Fibroblast of skin of scalp (primary cell): ENCODE results near the gene CACNA2D4.

Experiments used
- DNase-seq: peaks from one replicate; pipeline ENCODE4 v3.0.0-alpha.2; 2013

CACNA2D4 gene

DNA sequence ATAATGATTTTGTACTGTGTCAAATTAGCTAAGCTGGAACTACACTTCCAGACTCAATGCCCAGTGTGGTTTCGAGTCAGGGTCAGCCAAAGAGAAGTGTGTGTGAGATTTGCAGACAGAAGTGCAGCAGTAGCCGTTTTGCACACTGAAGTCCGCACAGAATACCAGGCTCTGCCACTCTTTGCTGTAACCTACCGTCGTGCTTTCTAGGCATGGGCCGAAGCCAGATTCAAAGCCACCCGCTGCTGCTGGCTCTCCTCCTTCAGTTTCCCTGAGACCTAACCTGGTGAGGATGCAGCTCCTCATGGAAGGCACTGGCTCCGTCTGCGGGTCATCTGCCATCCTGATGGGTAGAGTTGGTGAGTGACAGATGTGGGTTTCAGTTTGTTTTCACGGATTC lies 49.3 kb downstream of the CACNA2D4 start:
- DNase-seq, result no peak

DNA sequence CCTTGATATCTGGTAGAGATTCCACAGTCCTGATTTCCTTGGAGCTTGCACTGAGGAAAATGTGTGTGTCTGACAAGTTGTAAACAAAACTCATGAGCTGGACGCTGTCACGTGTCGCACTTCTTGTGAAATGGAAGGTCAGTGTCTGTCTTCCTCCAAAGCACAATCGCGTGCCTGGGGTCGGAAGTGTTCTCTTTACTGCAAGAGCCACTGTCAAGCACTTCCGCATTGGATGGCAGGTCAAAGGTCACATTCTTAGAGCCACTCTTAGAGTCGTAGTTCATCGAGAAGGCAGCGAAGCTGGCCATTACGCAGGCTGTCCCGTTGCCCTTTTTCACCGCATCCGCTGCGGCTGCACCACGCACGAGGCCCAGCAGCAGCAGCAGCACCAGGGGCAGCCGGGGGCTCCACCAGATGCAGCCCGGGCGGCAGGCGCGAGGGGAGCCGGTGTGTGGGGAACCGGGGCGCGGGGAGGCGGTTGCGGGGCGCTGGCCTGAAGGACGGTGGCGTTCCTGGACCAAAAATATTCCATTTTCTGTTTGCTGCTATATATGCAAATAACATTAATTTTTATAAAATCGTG lies 53.1 kb downstream of the CACNA2D4 start:
- DNase-seq, result no peak

DNA sequence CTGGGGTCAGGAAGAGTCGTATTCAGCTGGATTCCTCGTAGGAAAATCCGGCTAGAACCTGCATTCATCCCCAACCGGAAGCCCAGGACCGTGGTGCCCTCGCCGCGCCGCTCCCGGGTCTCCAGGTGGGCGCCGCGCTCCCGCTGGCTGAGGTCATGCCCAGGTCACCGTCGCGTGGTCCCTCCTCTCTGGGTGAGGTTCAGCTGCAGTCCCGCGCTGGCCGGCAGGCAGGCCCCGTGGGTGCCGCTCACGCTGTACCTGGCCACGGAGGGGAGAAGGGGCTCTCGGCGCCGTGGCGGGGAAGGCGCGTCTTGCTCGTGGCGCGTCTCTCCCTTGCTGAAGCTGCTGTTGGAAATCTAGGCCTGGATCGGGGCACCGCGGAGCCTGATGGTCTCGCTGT lies 53.6 kb downstream of the CACNA2D4 start:
- DNase-seq, result no peak

DNA sequence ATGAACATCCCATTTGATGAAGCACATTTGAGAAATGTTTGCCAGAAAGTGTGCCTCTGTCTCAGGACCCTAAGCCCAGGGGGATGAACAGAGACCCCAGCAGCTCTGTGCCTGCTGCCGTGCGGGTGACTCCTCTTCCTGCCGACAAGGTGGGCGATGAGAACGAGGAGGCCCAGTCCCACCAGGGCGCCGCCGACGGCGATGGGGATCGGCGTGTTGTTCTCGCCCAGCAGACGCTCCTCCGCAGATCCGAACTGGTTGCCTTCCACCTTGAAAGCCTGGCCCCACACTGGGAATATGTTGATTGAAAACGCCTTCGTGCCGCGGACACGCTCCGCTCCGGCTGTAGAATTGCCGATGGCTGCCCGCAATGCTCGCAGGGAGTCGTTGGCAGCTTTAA lies 54.0 kb downstream of the CACNA2D4 start:
- DNase-seq, result no peak

DNA sequence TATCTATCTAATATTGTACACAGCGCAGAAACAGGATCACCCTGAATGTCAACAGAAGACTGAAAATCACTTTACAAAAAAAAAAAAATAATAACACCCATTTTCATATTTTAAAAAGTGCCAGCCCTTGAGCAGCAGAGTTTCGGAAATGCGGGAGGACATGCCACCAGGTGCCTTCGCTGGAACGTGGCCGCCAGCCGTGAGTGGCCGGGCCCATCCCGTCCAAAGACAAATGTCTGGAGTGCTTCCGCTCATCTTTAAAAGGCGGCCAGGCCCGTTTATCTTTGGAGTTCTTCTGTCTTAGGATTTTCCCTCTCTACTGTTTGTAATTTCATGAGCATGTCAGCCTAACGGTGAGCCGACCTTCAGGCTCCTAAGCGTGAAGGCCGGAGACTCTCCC lies 54.6 kb downstream of the CACNA2D4 start:
- no peak for DNase-seq

DNA sequence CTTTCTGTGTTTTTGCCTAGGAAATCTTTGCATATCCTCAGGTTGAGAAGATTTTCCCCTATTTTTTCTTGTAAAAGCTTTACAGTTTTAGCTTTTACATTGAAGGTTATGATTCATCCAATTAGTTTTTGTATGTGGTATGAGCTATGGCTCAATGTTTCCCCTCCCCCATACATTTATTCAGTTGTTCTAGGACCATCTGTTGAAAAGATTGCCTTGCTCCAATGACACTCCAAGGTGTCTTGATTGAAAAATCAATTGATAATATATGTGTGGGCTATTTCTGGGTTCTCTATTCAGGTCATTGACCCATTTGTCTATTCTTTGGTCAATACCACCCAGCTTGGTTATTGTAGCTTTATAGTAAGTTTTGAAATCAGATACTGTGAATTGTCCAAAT lies 55.5 kb downstream of the CACNA2D4 start:
- DNase-seq, result no peak

DNA sequence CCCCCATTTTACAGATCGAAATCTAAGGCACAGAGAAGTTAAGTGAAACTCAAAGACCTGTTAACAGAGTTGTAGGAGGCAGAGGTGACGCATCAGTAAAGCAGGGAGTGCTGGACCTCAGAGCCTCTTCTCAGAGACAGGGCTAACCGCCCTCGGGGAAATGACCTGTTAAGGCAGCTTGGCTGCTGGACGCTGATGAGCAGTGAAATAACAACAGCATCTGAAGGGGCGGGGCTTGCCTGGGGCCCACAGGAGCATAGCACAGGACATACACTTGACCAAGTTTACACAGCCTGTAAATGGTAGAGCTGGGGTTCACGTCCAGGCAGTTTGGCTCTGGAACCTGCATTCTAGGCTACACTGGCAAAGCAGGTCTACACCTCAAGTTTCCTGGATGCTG lies 58.8 kb downstream of the CACNA2D4 start:
- no peak for DNase-seq

DNA sequence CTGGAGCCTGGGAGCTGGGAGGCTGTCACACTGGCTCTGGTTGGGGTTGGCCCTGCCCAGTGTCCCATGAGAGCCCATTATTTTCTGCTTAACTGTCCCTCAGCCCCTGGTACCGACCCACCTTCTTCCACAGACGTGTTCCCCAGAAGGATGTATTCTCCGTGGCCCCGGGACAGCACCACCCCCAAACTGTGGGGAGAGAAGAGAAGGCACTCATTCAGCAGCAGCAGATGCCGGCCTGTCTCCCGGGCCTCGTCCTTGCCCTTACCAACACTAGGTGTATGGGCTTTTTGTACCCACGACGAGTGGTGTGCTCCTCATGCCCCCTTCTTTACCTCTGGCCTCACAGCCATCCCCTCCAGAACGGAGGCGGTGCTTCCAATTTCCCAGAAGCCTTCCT lies 60.0 kb downstream of the CACNA2D4 start:
- no peak for DNase-seq

DNA sequence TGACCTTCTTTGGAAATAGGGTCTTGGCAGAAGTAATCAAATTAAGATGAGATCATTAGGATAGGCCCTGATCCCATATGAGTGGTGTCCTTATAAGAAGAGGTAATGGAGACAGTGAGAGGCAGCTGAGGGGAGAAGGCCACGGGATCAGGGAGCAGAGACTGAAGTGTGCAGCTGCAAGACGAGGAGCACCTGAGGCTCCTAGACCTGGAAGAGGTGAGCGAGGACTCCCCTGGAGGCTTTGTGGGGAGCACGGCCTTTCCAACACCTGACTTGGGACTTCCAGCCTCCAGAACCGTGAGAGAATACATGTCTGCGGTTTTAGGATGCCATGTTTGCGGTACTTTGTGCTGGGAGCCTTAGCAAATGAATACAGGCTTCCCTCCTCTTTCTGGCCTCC lies 60.6 kb downstream of the CACNA2D4 start:
- no peak for DNase-seq

DNA sequence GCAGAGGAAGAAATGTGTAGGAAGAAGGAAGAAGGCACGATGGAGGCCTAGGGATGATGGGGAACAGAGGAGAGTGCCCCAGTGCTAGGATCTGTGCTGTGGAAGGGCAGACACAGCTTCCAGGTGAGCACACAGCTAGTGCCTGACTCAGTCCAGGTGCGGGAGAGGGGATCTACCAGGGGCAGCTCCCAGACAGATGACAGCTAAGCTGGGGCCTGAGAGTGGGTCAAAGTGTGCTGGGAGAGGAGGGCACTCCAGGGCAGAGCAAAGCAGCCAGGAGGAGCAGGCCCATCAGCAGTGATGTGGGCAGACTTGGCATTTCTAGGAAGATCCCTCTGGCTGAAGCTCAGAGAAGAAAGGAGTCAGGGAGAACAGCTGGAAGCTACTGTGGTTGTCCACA lies 61.4 kb downstream of the CACNA2D4 start:
- no peak for DNase-seq

DNA sequence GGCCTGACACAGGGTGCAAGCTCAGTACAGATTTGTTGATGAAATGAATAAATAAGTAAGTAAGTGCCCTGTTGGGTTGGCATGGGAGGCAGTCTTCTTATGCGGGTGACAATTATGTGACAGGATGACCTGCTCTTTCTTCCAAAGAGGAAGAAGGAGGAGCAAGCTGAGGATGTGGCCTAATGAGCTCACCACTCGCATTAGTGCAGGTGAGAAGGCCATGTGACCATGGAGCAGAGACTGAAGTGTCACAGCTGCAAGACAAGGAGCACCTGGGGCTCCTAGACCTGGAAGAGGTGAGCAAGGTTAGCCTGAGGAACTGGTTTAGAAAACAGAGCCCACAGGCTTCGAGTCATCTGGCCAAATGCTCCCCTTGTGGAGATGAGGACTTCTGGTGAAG lies 63.2 kb downstream of the CACNA2D4 start:
- DNase-seq, result peak; percentile 8

DNA sequence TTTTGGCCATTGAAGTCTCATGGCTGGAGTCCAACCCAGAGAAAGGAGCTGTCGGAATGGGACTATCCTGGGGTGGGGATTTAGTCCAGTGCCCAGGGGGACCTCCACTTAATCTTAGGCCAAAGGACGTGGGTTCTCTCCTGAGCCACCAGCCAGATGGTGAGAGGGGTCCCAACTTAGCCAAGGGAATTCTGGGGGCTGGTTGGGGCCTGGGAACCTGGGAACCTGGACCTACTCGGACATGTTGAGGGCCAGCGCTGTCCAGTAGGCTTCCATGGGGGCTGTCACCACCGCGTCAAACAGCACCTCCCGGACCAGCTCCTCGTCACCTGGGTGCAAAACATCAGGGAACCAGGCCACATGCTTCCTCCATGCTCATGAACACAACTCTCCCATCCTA lies 64.7 kb downstream of the CACNA2D4 start:
- DNase-seq, result no peak

DNA sequence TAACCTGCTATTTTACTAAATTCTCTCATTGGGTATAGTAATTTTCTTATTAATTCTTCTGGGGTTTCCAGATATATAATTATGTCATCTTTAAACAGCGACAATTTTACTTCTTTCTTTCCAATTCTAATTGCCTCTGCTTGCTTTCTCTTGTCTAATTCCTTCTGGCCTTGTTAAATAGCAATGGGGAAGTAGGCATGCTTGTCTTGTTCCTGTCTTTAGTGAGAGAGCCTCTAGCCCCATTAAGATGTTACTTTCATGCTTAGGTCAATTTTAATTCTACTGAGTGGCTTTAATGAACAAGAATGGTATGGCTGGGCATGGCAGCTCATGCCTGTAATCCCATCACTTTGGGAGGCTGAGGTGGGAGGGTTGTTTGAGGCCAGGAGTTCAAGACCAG lies 66.4 kb downstream of the CACNA2D4 start:
- DNase-seq, result no peak

DNA sequence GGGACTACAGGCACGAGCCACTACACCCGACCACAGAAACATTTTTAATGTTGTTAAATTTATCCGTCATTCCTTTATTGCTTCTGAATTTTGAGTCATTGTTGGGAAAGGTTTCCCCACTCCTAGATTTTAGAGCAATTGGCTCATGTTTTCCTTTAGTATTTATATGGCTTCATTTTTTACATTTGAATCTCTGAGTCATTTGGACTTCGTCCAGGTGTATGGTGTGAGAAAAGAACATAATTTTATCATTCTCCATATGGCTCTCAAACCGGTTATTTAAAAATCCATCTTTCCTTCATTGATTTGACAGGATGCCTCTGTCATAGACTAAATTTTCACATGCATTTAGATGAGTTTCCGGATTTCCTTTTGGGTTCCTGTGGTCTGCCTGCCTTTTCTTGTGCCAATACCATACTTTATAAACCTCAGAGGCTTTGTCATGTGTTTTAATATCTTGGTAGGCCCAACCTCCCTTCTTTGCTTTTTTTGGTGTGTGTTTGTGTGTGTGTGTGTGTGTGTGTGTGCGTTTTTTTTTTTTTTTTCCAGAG lies 67.2 kb downstream of the CACNA2D4 start:
- DNase-seq, result peak; percentile 86

DNA sequence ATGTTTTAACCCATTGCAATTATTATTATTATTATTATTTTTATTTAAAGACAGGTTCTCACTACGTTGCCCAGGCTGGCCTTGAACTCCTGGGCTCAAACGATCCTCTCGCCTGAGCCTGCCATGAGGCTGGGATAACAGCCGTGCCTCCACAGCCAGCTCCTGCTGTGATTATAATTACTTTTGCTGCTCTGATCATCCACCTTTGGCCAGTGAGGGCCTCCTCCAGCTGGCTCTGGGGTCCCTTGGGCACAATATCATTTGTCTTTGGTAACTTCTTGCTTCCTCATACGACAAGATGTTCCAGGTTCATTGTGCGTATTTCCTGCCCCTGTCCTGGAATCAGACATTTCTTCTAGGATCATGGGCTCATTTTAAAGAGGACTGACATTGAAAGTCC lies 69.7 kb downstream of the CACNA2D4 start:
- no peak for DNase-seq

DNA sequence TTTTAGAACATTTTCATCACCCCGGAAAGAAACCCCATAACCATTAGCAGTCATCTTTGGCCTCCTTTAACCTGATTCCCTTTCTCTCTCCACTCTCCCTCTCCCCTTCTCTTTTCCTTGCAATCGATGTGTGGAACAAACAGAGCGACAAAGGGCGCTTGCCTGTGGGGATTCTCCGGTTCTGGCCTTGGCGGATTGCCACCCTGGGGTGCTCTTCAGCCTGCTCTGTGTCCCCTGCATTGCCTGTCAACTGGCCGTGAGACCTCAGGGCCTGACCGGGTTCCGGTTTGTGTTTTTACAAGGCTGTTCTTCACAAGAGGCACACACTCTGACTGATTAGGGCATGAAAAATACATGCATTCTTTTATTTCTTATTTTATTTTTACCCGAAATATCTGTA lies 70.3 kb downstream of the CACNA2D4 start:
- DNase-seq, result no peak

DNA sequence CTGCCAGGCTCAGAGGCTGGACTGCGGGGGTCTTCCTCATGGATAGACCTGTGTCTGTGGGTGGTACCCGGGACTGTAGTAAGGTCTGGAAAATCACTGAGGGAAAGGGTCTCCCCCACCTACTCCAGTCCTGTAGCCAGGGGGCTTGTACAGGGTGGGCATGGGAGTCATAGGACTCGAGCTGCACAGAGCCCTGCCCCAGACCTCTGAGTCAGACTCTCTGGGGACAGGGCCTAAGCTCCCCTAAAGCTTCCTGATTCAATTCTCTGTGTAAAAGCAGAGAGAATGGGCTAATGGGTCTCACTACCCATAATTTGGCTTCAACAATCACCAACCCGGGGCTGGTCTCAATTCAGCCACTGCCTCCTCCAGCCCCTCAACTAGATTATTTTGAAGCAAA lies 71.0 kb downstream of the CACNA2D4 start:
- DNase-seq, result no peak

DNA sequence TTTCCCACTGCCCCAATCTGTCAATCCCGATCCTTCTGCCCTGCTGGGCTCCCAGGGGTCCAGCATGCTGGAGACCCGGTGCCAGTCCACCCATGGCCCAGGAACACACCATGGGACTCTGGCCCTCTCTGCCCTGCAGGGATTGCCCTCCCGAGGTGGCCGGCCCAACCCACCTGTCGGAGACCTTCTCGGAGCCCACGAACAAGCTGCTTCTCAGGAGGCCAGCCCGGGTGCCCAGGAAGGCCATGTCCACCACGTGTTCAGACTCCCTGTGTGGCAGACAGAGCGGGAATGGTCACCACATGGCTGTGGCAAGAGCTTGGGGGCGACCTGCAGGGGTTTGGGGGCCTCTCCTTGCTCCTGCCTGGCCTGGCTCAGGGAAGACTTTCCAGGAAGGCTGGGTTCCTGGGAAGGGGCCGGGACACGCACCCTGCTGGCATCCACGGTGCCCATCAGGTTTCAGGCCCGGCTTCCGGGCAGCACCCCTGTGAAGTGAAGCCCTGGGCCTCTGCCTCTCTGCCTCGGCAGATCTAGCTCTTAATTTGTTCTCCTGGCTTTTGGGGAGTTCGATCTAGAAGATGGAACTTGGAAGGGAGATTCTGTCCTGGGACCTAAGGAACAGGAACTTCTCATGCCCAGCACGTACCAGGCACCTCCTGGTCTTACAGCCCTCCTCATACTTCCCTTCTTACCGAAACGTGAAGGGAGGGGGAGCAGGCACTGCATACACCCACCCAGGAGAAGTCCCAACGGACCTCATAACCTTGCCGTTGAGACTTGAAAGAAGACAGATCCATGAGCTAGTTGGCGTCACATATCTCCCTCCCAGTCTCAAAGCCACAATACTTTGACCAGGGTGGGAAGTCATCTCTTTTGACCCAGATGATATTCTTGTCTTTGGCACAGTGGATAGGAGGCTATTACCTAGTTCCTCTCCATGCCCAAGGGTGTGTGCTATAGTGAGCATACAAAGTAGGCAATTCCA lies 71.7 kb downstream of the CACNA2D4 start:
- no peak for DNase-seq

DNA sequence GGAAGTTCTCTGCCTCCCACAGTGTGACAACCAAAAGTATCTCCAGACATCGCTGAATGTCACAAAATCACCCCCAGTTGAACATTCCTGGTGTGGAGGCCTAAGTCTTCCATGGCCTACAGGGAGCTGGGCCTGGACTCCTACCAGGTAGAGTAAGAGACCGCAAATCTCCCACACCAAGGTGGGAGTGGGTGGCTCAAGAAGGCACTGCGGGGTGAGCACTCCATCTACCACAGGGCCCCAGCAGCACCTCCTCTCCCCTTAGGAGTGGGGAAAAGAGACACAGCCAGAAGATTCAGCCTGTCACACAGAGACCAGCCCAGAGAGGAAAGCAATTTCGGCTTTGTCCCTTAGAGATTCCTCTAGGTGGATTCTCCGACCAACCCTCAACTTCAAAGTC lies 72.6 kb downstream of the CACNA2D4 start:
- no peak for DNase-seq

DNA sequence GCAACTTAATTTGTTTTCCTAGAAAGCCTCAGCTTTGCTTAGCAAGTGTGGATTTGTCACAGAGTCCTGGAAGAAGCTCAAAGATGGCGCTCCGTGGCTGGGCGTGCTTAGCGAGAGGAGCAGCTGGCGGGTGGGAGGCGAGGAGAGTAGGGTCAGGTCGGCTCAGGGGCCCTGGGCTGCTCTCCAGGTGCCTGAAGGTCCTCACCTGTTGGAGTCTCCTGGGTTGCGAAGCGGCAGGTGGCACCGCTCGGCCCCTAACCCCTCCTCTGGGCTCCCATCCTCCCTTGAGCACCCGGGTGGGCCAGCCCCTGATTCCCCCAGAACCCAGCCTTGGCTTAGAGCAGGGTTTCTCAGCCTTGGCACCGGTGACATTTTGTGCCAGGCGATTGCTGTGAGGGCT lies 73.0 kb downstream of the CACNA2D4 start:
- no peak for DNase-seq

DNA sequence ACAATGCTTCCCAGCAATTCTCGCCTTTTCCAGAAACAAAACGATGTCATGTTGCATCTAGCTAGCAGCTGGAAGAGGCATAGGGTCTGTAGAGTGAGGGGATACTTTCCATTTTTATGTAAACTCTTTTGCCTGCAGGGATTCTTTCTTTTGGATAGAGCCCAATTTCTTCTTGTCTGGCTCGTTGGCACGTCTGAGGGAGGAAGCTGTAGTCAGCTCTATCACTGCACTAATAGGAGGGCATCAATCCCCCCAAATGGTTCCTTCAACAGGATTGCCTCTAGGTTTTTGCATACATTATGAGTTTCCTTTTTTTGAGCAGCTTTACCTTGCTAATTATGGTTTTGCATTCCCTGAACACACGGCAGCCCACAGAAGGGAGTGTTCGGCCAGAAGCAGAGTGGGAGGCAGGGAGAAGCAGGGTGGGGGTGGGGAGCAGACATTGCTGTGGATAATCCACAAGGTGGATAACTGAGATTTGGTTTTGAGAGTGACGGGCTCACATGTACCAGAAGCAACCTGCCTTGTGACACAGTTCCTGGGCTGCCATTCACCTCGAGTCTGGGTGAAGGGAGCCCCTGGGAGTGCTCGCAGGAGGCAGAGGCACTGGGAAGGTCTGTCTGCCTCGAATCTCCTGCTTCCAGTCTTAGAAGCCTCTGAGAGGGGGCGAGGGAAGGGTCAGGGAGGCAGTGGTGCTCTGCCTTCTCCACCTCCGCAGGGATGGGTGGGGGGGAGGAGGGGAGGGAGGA lies 73.6 kb downstream of the CACNA2D4 start:
- DNase-seq, result no peak

DNA sequence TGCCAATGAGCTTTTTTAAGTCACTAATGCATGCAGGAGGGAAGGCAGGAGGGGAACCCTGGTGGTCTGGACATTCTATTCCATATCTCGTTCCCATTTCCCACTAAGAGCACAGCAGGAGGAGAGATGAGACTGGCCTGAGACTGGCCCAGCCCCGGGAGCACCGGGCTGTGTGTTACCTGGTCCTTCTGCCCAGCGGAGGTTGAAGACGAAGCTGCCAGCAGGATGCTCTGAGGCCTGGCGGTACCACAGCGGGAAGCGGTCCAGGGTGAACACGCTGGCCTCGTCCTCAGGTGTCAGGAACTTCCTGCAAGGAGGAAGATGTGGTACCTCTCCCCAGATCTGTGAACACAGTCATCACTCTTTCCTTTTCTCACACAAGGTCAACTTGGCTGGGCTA lies 74.2 kb downstream of the CACNA2D4 start:
- no peak for DNase-seq

DNA sequence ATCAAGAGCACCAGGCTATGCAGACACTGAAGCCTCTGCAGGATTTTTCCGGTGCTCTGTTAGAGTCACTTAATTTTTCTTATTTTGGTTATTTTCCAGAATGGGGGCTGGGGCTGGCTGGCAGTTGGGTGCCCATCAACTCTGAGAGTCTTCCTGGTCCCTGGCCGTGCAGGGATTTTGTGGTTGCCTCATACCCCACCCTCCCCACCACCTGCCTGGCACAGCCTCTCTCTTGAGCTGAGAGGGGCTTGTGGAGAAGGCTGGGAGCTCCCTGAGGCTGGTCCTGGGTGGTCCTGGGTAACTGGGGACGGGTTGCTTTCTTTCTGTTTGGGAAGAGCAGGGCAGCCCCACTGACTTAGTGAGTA lies 74.8 kb downstream of the CACNA2D4 start:
- DNase-seq, result no peak
